Hindlimb muscle (tissue), 1 donor: Measurements from ENCODE around the gene MYO16. TPM values are rescaled to one million over a fixed set of nuclear protein-coding genes. Genes with fewer than 3 reads are reported as not detected.

Source experiments
- DNase-seq: peaks from one replicate; pipeline ENCODE4 v3.0.0-alpha.2; 2013
- polyA plus RNA-seq: library from polyadenylated mRNA; unstranded; fragments of 120-200 nt; gene quantifications from one replicate; pipeline ENCODE4 v1.2.1, GENCODE V29; 2013; ENCODE audit not compliant: insufficient read length

MYO16 gene
- polyA plus RNA-seq, 1 donor = 27.9 TPM

- DNase-seq = no peak
These were observed 620.5 kb downstream of the MYO16 start for GRCh38 chr13:109249780-109250528.

- no peak for DNase-seq
These were observed 622.5 kb downstream of the MYO16 start for GRCh38 chr13:109251956-109252355.

DNA sequence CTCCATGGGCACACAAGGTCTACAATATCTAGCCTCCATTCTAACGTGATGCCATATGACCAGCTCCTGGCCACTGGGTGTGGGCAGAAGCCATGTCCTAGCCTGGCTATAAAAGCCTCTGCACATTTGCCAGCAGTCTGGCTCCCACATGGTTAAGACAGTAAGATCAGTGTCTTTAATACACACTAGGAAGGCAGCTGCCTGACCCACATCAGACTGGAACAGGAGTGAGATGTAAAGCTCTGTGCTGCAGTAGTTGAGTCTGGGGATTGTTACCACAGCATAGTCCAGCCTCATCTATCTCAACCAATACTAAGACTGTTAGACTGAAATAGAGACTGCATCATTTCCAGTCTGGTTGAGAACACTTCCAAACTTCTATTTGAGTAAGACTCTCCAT, 623.9 kb downstream of the MYO16 start:
- no peak for DNase-seq

DNA sequence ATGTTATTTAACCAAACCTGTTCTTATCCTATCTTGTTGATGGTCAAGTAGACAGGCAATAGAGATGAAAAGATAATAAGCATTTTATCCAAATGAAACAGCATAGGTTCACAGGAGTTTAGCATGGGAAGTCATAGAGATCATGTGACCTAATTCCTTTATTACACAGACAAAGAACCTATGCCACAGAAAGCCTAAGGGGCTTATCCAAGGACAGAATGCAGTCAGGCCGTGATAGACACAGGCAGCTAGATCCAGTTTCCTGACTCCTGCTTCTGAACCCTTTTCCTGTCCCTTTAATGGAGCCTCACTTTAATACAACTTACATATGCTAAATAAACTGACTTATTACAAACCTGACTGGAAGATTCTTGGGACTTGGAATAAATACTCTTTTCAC, 624.9 kb downstream of the MYO16 start:
- DNase-seq = no peak

DNA sequence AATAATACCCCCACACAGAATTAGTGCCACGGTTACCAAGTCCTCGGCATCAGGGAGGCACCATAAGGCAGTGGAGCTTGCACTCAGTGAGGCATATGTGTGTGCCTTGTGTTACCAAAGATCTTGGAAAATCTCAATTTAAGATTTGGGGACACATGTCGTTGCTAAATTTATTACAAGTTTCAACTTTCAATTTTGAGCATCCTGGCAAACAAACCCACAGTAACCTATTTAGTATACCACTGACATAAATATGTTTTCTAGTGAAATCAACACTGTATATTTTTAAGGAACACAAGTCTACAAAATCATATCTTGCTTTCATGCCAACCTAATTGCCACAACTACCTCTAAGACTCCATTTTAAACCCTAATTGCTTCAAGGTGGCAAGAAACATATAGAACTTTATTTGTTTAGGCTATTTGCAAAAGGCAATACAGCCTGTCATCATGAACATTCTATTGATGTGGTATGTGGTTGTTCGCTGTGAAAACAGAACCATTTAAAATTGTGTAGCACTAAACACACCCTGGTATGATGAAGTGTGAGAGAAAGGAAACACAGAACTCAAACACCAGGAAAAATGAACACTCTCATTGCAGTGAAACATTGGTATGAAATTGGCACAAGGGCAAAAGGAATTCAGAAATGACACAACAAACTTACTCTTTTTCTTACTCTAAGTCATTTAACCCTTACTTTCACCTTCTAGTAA, 625.9 kb downstream of the MYO16 start:
- no peak for DNase-seq

GRCh38 chr13:109256866-109257760, 627.7 kb downstream of the MYO16 start:
- no peak for DNase-seq
